Loucy (cell line): ENCODE data around the gene ADAMTS15.

Source experiments
- H2AFZ ChIP-seq: fragments of 200-600 bp; sonication (generic); 2 replicates; pipeline ENCODE4 v1.6.0; 2016; ENCODE audit warnings: antibody characterized with exemption, mild to moderate bottlenecking, low read length, moderate library complexity
- H3F3A ChIP-seq: fragments of 200-600 bp; 2 replicates; pipeline ENCODE4 v1.6.0; 2016; ENCODE audit warnings: antibody characterized with exemption, low read depth, mild to moderate bottlenecking
- H3K27me3 ChIP-seq: fragments of 200-600 bp; sonication (generic); 2 replicates; pipeline ENCODE4 v1.6.1; 2014; ENCODE audit warnings: low read length, mild to moderate bottlenecking; ENCODE audit not compliant: insufficient read depth, poor library complexity, severe bottlenecking
- H3K36me3 ChIP-seq: fragments of 200-600 bp; sonication (generic); 2 replicates; pipeline ENCODE4 v1.6.1; 2016; ENCODE audit warnings: low read length; ENCODE audit not compliant: insufficient read depth
- H3K4me1 ChIP-seq: fragments of 200-600 bp; sonication (generic); 2 replicates; pipeline ENCODE4 v1.5.1; 2014; ENCODE audit warnings: low read length, mild to moderate bottlenecking; ENCODE audit not compliant: insufficient read depth, poor library complexity, severe bottlenecking
- H3K4me2 ChIP-seq: fragments of 200-600 bp; sonication (generic); 2 replicates; pipeline ENCODE4 v1.6.0; 2014; ENCODE audit warnings: antibody characterized with exemption, low read length, low read depth, mild to moderate bottlenecking; ENCODE audit not compliant: poor library complexity, severe bottlenecking
- H3K4me3 ChIP-seq: fragments of 200-600 bp; sonication (generic); 2 replicates; pipeline ENCODE4 v1.5.1; 2014; ENCODE audit warnings: low read length, mild to moderate bottlenecking, mixed read lengths; ENCODE audit not compliant: poor library complexity, severe bottlenecking
- H3K79me2 ChIP-seq: fragments of 200-600 bp; sonication (generic); 2 replicates; pipeline ENCODE4 v1.6.1; 2014; ENCODE audit warnings: low read length; ENCODE audit not compliant: insufficient read depth
- H3K9ac ChIP-seq: fragments of 200-600 bp; sonication (generic); 2 replicates; pipeline ENCODE4 v1.6.0; 2014; ENCODE audit warnings: mild to moderate bottlenecking, low read depth, low read length, moderate library complexity; ENCODE audit not compliant: poor library complexity, severe bottlenecking
- H3K9me2 ChIP-seq: fragments of 200-600 bp; sonication (generic); replicated peaks from 2 replicates; pipeline ENCODE4 v1.6.1; 2016; ENCODE audit warnings: low read depth, low read length, mixed read lengths
- H3K9me3 ChIP-seq: fragments of 200-600 bp; sonication (generic); 2 replicates; pipeline ENCODE4 v1.6.1; 2014; ENCODE audit warnings: mild to moderate bottlenecking, antibody characterized with exemption, low read length, low read depth; ENCODE audit not compliant: insufficient read depth
- H4K20me1 ChIP-seq: fragments of 200-600 bp; sonication (generic); 2 replicates; pipeline ENCODE4 v1.6.0; 2014; ENCODE audit warnings: antibody characterized with exemption, low read length, mild to moderate bottlenecking; ENCODE audit not compliant: insufficient read depth, poor library complexity, severe bottlenecking
- EZH2phosphoT487 ChIP-seq: fragments of 200-600 bp; IDR thresholded peaks from 2 replicates; pipeline ENCODE4 v1.6.1; 2018; ENCODE audit warnings: antibody characterized with exemption, mild to moderate bottlenecking, moderate library complexity, borderline replicate concordance
- TF ChIP-seq, protein P1 (sequence below): fragments of 200-600 bp; sonication (generic); conservative IDR thresholded peaks from 2 replicates; pipeline ENCODE4 v1.5.1; 2014; ENCODE audit warnings: mild to moderate bottlenecking, antibody characterized with exemption, low read length

ADAMTS15 gene

DNA sequence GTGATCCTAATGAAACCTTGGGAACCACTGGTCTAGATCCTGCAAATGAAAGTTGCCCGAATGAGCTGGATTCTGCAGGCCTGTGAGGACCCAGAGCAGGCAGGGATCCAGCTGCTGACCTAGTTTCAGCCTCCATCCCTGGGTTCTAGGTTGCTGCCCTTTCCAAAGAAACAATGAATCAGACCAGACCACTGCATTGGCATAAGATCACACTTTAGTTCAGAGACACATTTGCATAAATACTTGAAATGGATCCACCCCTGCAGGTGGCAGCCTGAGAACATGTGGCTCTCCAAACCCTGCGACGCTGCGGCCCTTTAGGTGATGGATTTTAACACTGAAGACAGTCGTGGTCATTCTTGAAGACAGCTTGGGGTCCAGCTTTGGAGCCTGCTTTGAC is 43.7 kb upstream of the ADAMTS15 start:
- H3K79me2 ChIP-seq: no peaks in the 10 kb centered on the region
- H3F3A ChIP-seq: no peaks in the 10 kb centered on the region
- no peaks in the 10 kb centered on the region for H3K27me3 ChIP-seq
- no peaks in the 10 kb centered on the region for H3K36me3 ChIP-seq
- H3K4me1 ChIP-seq: no peaks in the 10 kb centered on the region
- H3K9me2 ChIP-seq: no peaks in the 10 kb centered on the region
- no peaks in the 10 kb centered on the region for H3K9me3 ChIP-seq
- no peak overlapping the region for H3K4me3 ChIP-seq
- H3K9ac ChIP-seq: no peak overlapping the region
- no peak overlapping the region for H2AFZ ChIP-seq
- no peaks in the 10 kb centered on the region for H4K20me1 ChIP-seq
- TF ChIP-seq, protein P1, sequence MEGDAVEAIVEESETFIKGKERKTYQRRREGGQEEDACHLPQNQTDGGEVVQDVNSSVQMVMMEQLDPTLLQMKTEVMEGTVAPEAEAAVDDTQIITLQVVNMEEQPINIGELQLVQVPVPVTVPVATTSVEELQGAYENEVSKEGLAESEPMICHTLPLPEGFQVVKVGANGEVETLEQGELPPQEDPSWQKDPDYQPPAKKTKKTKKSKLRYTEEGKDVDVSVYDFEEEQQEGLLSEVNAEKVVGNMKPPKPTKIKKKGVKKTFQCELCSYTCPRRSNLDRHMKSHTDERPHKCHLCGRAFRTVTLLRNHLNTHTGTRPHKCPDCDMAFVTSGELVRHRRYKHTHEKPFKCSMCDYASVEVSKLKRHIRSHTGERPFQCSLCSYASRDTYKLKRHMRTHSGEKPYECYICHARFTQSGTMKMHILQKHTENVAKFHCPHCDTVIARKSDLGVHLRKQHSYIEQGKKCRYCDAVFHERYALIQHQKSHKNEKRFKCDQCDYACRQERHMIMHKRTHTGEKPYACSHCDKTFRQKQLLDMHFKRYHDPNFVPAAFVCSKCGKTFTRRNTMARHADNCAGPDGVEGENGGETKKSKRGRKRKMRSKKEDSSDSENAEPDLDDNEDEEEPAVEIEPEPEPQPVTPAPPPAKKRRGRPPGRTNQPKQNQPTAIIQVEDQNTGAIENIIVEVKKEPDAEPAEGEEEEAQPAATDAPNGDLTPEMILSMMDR: no peak
- no peak for TF ChIP-seq EZH2phosphoT487
- H3K4me2 ChIP-seq: no peak overlapping the region

DNA sequence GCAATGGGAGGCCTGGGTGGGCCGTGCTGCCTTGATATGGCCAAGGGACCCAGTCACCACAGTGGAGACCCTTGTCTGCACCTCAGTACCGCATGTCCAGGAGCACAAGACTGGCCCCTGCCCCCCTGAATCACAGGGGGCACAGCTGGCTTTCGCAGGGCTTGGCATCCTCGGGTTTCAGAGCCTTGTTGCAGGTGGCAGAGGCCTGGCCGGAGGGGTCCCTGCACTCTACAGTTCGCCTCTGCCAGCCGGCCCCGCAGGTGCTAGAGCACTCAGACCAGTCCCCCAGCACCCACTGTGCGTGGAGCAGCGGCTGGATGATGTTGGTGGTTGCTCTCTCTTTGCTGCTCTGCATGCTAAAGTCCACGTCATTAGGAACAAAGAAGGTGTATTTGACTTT is 43.0 kb upstream of the ADAMTS15 start:
- Histone ChIP-seq H3K4me1 (no peaks in the 10 kb centered on the region), H3K9ac (no peak overlapping the region), H3K9me3 (no peaks in the 10 kb centered on the region), H3K4me3 (no peak overlapping the region), H2AFZ (no peak overlapping the region), H3K9me2 (no peaks in the 10 kb centered on the region), H3K79me2 (no peaks in the 10 kb centered on the region), H3K4me2 (no peak overlapping the region), H4K20me1 (no peaks in the 10 kb centered on the region), H3K27me3 (no peaks in the 10 kb centered on the region), H3K36me3 (no peaks in the 10 kb centered on the region), H3F3A (no peaks in the 10 kb centered on the region)
- TF ChIP-seq EZH2phosphoT487: no peak
- TF ChIP-seq, protein P1: no peak

DNA sequence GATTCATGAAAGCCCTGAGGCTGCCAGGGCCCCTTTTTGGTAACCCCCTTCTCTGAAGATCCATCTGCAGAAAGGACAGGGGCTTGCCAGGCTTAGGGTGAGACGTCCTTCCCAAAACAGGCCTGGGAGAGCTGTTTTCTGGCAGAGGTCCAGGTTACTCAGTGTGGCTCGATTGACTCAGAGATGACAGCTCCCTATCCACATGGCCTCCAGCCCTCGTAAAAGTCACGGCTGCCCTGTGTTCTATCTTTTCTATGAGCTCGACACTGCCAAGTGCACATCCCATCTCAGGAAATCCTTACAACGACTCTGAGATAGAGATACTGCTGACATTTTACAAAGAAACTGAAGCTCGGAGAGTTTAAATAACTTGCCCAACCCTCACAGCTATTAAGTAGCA is 40.5 kb upstream of the ADAMTS15 start:
- TF ChIP-seq EZH2phosphoT487: no peak
- TF ChIP-seq, protein P1: no peak
- Histone ChIP-seq H3K9ac (no peak overlapping the region), H2AFZ (no peak overlapping the region), H3F3A (no peaks in the 10 kb centered on the region), H3K27me3 (no peaks in the 10 kb centered on the region), H3K36me3 (no peaks in the 10 kb centered on the region), H3K79me2 (no peaks in the 10 kb centered on the region), H3K4me2 (no peak overlapping the region), H3K4me1 (no peaks in the 10 kb centered on the region), H3K9me3 (no peaks in the 10 kb centered on the region), H4K20me1 (no peaks in the 10 kb centered on the region), H3K4me3 (no peak overlapping the region), H3K9me2 (no peaks in the 10 kb centered on the region)
